Measurements from ENCODE around the gene CDR2L.

GRCh38 chr17:74994440-74994839, 7.0 kb downstream of the CDR2L start:
- TF ChIP-seq POLR2A (IDR thresholded peaks at IDR 0.05; ENCODE audit: low read depth, low read length) = no peak
- no peak for TF ChIP-seq TAF1 (IDR thresholded peaks at IDR 0.05; ENCODE audit: low read depth, low read length)
- no peak for TF ChIP-seq POLR2AphosphoS5 (IDR thresholded peaks at IDR 0.05; ENCODE audit: low read depth, low read length)
